ENCODE results near the gene CENPP. TPM values are rescaled to one million over a fixed set of nuclear protein-coding genes. Genes with fewer than 3 reads are reported as not detected.

CENPP gene
- total RNA-seq, 1 donor from 2014 or later: 1.9 TPM

GRCh38 chr9:92278110-92278509 is 47.6 kb upstream of the CENPP start:
- peak overlapping the region; percentile 53 for H3K27ac Mint-ChIP-seq (ENCODE audit: unreplicated experiment)
- TF ChIP-seq CTCF (IDR thresholded peaks at IDR 0.05; ENCODE audit: insufficient read depth, low read depth, low read length): no peak
- TF ChIP-seq EZH2 (IDR thresholded peaks at IDR 0.05; ENCODE audit: insufficient read depth, low read length): no peak
- Histone ChIP-seq H3K9ac (ENCODE audit: low read length) (no peak overlapping the region), H2AFZ (ENCODE audit: low read depth, low read length) (no peak overlapping the region), H3K36me3 (ENCODE audit: insufficient read depth, low read length) (peaks cover 78% of the 10 kb centered on the region), H3K79me2 (ENCODE audit: insufficient read depth, low read length) (peaks cover 23% of the 10 kb centered on the region), H3K27me3 (ENCODE audit: insufficient read depth, low read length) (no peaks in the 10 kb centered on the region), H3K4me1 (ENCODE audit: insufficient read depth, low read length) (no peaks in the 10 kb centered on the region), H3K27ac (ENCODE audit: low read depth, low read length) (no peak overlapping the region), H3K4me3 (ENCODE audit: insufficient read depth, low read depth, low read length) (no peak overlapping the region), H3K4me2 (ENCODE audit: low read length) (no peak overlapping the region), H4K20me1 (ENCODE audit: insufficient read depth, low read length) (peaks cover 19% of the 10 kb centered on the region), H3K9me3 (ENCODE audit: insufficient read depth, low read depth, low read length) (no peaks in the 10 kb centered on the region)
- peak; percentile 56 for DNase-seq (ENCODE audit: low read depth)
- peaks cover 31% of the 10 kb centered on the region for H3K36me3 Mint-ChIP-seq (ENCODE audit: low read depth, unreplicated experiment)
- no peaks in the 10 kb centered on the region for H3K27me3 Mint-ChIP-seq (ENCODE audit: low read depth, unreplicated experiment)
- peaks cover 19% of the 10 kb centered on the region for H3K4me1 Mint-ChIP-seq (ENCODE audit: low read depth, unreplicated experiment)
- H3K9me3 Mint-ChIP-seq (ENCODE audit: unreplicated experiment): no peaks in the 10 kb centered on the region
- peak; percentile 74 for FAIRE-seq
- no peak overlapping the region for H3K4me3 Mint-ChIP-seq (ENCODE audit: unreplicated experiment)

- peaks cover 33% of the 10 kb centered on the region for H3K79me2 ChIP-seq (ENCODE audit: insufficient read depth, low read length)
- H3K4me3 ChIP-seq (ENCODE audit: insufficient read depth, low read depth, low read length): no peak overlapping the region
- no peak overlapping the region for H3K4me3 Mint-ChIP-seq (ENCODE audit: unreplicated experiment)
- H3K4me1 Mint-ChIP-seq (ENCODE audit: low read depth, unreplicated experiment): peaks cover 19% of the 10 kb centered on the region
- no peak overlapping the region for H2AFZ ChIP-seq (ENCODE audit: low read depth, low read length)
- H3K27ac ChIP-seq (ENCODE audit: low read depth, low read length): no peak overlapping the region
- no peak overlapping the region for H3K9ac ChIP-seq (ENCODE audit: low read length)
- FAIRE-seq: no peak
- DNase-seq (ENCODE audit: low read depth): no peak
- no peak overlapping the region for H3K4me2 ChIP-seq (ENCODE audit: low read length)
- no peaks in the 10 kb centered on the region for H3K9me3 Mint-ChIP-seq (ENCODE audit: unreplicated experiment)
- H3K4me1 ChIP-seq (ENCODE audit: insufficient read depth, low read length): no peaks in the 10 kb centered on the region
- H3K27me3 Mint-ChIP-seq (ENCODE audit: low read depth, unreplicated experiment): no peaks in the 10 kb centered on the region
- H3K27ac Mint-ChIP-seq (ENCODE audit: unreplicated experiment): no peak overlapping the region
- H3K36me3 ChIP-seq (ENCODE audit: insufficient read depth, low read length): peaks cover 74% of the 10 kb centered on the region
- H3K36me3 Mint-ChIP-seq (ENCODE audit: low read depth, unreplicated experiment): peaks cover 31% of the 10 kb centered on the region
- H3K9me3 ChIP-seq (ENCODE audit: insufficient read depth, low read depth, low read length): no peaks in the 10 kb centered on the region
- peaks cover 24% of the 10 kb centered on the region for H4K20me1 ChIP-seq (ENCODE audit: insufficient read depth, low read length)
- H3K27me3 ChIP-seq (ENCODE audit: insufficient read depth, low read length): no peaks in the 10 kb centered on the region
- TF ChIP-seq CTCF (IDR thresholded peaks at IDR 0.05; ENCODE audit: insufficient read depth, low read depth, low read length): no peak
- no peak for TF ChIP-seq EZH2 (IDR thresholded peaks at IDR 0.05; ENCODE audit: insufficient read depth, low read length)
Measured at GRCh38 chr9:92279302-92279701, 46.5 kb upstream of the CENPP start.

- DNase-seq (ENCODE audit: low read depth): peak; percentile 46
- Histone ChIP-seq H3K9me3 (ENCODE audit: insufficient read depth, low read depth, low read length) (no peaks in the 10 kb centered on the region), H3K27ac (ENCODE audit: low read depth, low read length) (no peak overlapping the region), H3K79me2 (ENCODE audit: insufficient read depth, low read length) (peaks cover 86% of the 10 kb centered on the region), H4K20me1 (ENCODE audit: insufficient read depth, low read length) (peaks cover 38% of the 10 kb centered on the region), H3K4me2 (ENCODE audit: low read length) (no peak overlapping the region), H3K36me3 (ENCODE audit: insufficient read depth, low read length) (peaks cover 35% of the 10 kb centered on the region), H3K4me1 (ENCODE audit: insufficient read depth, low read length) (peaks cover 19% of the 10 kb centered on the region), H3K9ac (ENCODE audit: low read length) (no peak overlapping the region), H2AFZ (ENCODE audit: low read depth, low read length) (no peak overlapping the region), H3K27me3 (ENCODE audit: insufficient read depth, low read length) (no peaks in the 10 kb centered on the region), H3K4me3 (ENCODE audit: insufficient read depth, low read depth, low read length) (no peak overlapping the region)
- Mint-ChIP-seq H3K4me1 (ENCODE audit: low read depth, unreplicated experiment) (peaks cover 21% of the 10 kb centered on the region), H3K27me3 (ENCODE audit: low read depth, unreplicated experiment) (no peaks in the 10 kb centered on the region), H3K9me3 (ENCODE audit: unreplicated experiment) (no peaks in the 10 kb centered on the region), H3K36me3 (ENCODE audit: low read depth, unreplicated experiment) (peaks cover 10% of the 10 kb centered on the region), H3K27ac (ENCODE audit: unreplicated experiment) (no peak overlapping the region), H3K4me3 (ENCODE audit: unreplicated experiment) (no peak overlapping the region)
- TF ChIP-seq CTCF (IDR thresholded peaks at IDR 0.05; ENCODE audit: insufficient read depth, low read depth, low read length) (no peak), EZH2 (IDR thresholded peaks at IDR 0.05; ENCODE audit: insufficient read depth, low read length) (no peak)
- peak; percentile 13 for FAIRE-seq
Measured at GRCh38 chr9:92289708-92290390, 35.9 kb upstream of the CENPP start.

Measured in astrocyte (in vitro differentiated cells and primary cell).